ENCODE measurements around the gene AOPEP. TPM values are rescaled to one million over a fixed set of nuclear protein-coding genes. Genes with fewer than 3 reads are reported as not detected.

Gene AOPEP
- total and polyA plus RNA-seq, 2 of the 13 experiments (the other 11 are each of a cell fraction or from before 2014, with no cell fraction given): 22.2 to 41.6 TPM

DNA sequence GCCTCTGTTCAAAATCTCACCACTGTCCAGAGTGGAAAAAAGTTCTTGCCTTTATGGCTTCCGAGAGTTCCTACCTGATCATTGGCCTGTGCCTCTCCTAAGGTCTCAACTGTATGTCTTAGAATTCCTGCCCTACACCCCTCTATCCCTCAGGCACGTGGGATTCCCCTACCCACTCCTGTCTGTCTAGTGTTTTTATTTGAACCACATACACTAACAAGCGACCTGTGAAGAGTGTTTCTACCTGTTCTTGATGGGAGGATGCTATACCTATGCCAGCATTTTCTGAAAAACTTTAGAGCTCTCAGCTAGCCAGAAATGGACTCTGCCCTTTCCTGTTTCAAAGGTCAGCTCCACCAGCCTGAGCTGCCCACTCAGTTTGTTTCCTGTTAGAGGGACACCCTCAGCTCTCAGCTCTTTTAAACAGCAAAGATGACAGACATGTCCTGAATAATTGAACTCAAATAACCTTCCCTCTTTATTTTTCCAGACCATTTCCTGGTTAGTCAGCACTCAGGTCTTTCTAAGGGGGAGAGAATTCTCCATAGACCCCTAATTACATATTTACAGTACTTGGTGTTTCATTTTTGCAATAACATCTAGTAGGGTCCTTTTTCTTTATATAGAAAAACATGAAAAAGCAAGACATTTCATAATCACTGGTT lies 214.8 kb downstream of the AOPEP start (continued):
- TF ChIP-seq MED13 (CRISPR knock-in tag; IDR thresholded peaks at IDR 0.05): no peak
- TF ChIP-seq, protein P1, sequence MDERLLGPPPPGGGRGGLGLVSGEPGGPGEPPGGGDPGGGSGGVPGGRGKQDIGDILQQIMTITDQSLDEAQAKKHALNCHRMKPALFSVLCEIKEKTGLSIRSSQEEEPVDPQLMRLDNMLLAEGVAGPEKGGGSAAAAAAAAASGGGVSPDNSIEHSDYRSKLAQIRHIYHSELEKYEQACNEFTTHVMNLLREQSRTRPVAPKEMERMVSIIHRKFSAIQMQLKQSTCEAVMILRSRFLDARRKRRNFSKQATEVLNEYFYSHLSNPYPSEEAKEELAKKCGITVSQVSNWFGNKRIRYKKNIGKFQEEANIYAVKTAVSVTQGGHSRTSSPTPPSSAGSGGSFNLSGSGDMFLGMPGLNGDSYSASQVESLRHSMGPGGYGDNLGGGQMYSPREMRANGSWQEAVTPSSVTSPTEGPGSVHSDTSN (CRISPR knock-in tag; IDR thresholded peaks at IDR 0.05): peak; percentile 57; the same call in 1 of the 2 replicates
- TF ChIP-seq, protein P2, sequence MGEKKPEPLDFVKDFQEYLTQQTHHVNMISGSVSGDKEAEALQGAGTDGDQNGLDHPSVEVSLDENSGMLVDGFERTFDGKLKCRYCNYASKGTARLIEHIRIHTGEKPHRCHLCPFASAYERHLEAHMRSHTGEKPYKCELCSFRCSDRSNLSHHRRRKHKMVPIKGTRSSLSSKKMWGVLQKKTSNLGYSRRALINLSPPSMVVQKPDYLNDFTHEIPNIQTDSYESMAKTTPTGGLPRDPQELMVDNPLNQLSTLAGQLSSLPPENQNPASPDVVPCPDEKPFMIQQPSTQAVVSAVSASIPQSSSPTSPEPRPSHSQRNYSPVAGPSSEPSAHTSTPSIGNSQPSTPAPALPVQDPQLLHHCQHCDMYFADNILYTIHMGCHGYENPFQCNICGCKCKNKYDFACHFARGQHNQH (CRISPR knock-in tag; IDR thresholded peaks at IDR 0.05): peak; percentile 81; the same call in 1 of the 2 replicates
- peak; percentile 55; the same call in 1 of the 2 replicates for TF ChIP-seq HNF1A (IDR thresholded peaks at IDR 0.05; ENCODE audit: low read depth)
- peak; percentile 67; the same call in 1 of the 2 replicates for TF ChIP-seq HNF1A (CRISPR knock-in tag; IDR thresholded peaks at IDR 0.05; ENCODE audit: borderline replicate concordance)
- TF ChIP-seq ZNF20 (CRISPR knock-in tag; IDR thresholded peaks at IDR 0.05): no peak
- TF ChIP-seq GLI4 (CRISPR knock-in tag; IDR thresholded peaks at IDR 0.05; ENCODE audit: borderline replicate concordance): no peak
- TF ChIP-seq, protein P3, sequence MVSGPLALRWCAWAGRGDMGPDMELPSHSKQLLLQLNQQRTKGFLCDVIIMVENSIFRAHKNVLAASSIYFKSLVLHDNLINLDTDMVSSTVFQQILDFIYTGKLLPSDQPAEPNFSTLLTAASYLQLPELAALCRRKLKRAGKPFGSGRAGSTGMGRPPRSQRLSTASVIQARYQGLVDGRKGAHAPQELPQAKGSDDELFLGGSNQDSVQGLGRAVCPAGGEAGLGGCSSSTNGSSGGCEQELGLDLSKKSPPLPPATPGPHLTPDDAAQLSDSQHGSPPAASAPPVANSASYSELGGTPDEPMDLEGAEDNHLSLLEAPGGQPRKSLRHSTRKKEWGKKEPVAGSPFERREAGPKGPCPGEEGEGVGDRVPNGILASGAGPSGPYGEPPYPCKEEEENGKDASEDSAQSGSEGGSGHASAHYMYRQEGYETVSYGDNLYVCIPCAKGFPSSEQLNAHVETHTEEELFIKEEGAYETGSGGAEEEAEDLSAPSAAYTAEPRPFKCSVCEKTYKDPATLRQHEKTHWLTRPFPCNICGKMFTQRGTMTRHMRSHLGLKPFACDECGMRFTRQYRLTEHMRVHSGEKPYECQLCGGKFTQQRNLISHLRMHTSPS (CRISPR knock-in tag; IDR thresholded peaks at IDR 0.05; ENCODE audit: low read depth): peak; percentile 67; the same call in 1 of the 2 replicates
- TF ChIP-seq HDAC1 (CRISPR knock-in tag; IDR thresholded peaks at IDR 0.05): peak; percentile 65
- TF ChIP-seq, protein P4, sequence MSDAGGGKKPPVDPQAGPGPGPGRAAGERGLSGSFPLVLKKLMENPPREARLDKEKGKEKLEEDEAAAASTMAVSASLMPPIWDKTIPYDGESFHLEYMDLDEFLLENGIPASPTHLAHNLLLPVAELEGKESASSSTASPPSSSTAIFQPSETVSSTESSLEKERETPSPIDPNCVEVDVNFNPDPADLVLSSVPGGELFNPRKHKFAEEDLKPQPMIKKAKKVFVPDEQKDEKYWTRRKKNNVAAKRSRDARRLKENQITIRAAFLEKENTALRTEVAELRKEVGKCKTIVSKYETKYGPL (CRISPR knock-in tag; IDR thresholded peaks at IDR 0.05): no peak
- TF ChIP-seq RORA (CRISPR knock-in tag; IDR thresholded peaks at IDR 0.05): no peak
- TF ChIP-seq ZFP37 (CRISPR knock-in tag; IDR thresholded peaks at IDR 0.05; ENCODE audit: borderline replicate concordance): peak; percentile 79; the same call in 1 of the 2 replicates
- peak; percentile 95 for TF ChIP-seq ZBTB26 (CRISPR knock-in tag; IDR thresholded peaks at IDR 0.05; ENCODE audit: borderline replicate concordance)
- peak; percentile 81 for TF ChIP-seq FOXP4 (CRISPR knock-in tag; IDR thresholded peaks at IDR 0.05)
- peak; percentile 58; the same call in 1 of the 2 replicates for TF ChIP-seq ZNF292 (CRISPR knock-in tag; IDR thresholded peaks at IDR 0.05; ENCODE audit: borderline replicate concordance, low read depth)
